ENCODE data around the gene PJA2. TPM values are rescaled to one million over a fixed set of nuclear protein-coding genes. Genes with fewer than 3 reads are reported as not detected.

PJA2 gene
- total RNA-seq, 1 donor from 2014 or later, result 56.1 TPM

- Histone ChIP-seq H3K9me3 (no peaks in the 10 kb centered on the region), H3K4me1 (no peaks in the 10 kb centered on the region), H3K27ac (no peak overlapping the region), H3K36me3 (no peaks in the 10 kb centered on the region), H3K4me3 (no peak overlapping the region), H3K27me3 (no peaks in the 10 kb centered on the region)
- intact Hi-C loops (cut with DNase I), result no loop called here
- no peak for TF ChIP-seq CTCF (IDR thresholded peaks at IDR 0.05)
- DNase-seq (ENCODE audit: low spot score in 2 of 2), result no peak
Measured at GRCh38 chr5:109305352-109305751, 104.4 kb downstream of the PJA2 start.

- intact Hi-C loops (cut with DNase I), result no loop called here
- Histone ChIP-seq H3K27ac (no peak overlapping the region), H3K9me3 (no peaks in the 10 kb centered on the region), H3K4me1 (no peaks in the 10 kb centered on the region), H3K4me3 (no peak overlapping the region), H3K27me3 (no peaks in the 10 kb centered on the region), H3K36me3 (no peaks in the 10 kb centered on the region)
- TF ChIP-seq CTCF (IDR thresholded peaks at IDR 0.05), result peak in 1 of 3 experiments; percentile 9
- DNase-seq (ENCODE audit: low spot score in 2 of 2), result no peak
Measured at GRCh38 chr5:109304309-109304708, 105.5 kb downstream of the PJA2 start.

- Histone ChIP-seq H3K9me3 (no peaks in the 10 kb centered on the region), H3K4me3 (no peak overlapping the region), H3K4me1 (no peaks in the 10 kb centered on the region), H3K36me3 (no peaks in the 10 kb centered on the region), H3K27ac (no peak overlapping the region), H3K27me3 (no peaks in the 10 kb centered on the region)
- intact Hi-C loops (cut with DNase I), result no loop called here
- no peak for TF ChIP-seq CTCF (IDR thresholded peaks at IDR 0.05)
- DNase-seq (ENCODE audit: low spot score in 2 of 2), result no peak
Measured at GRCh38 chr5:109300367-109300766, 109.4 kb downstream of the PJA2 start.

- no peak for DNase-seq (ENCODE audit: low spot score in 2 of 2)
- Histone ChIP-seq H3K27me3 (no peaks in the 10 kb centered on the region), H3K4me3 (no peak overlapping the region), H3K36me3 (no peaks in the 10 kb centered on the region), H3K4me1 (no peaks in the 10 kb centered on the region), H3K27ac (no peak overlapping the region), H3K9me3 (no peaks in the 10 kb centered on the region)
- intact Hi-C loops (cut with DNase I), result no loop called here
- TF ChIP-seq CTCF (IDR thresholded peaks at IDR 0.05), result no peak
Measured at GRCh38 chr5:109299557-109299956, 110.2 kb downstream of the PJA2 start.

- DNase-seq (ENCODE audit: low spot score in 2 of 2), result no peak
- Histone ChIP-seq H3K27ac (no peak overlapping the region), H3K9me3 (no peaks in the 10 kb centered on the region), H3K4me3 (no peak overlapping the region), H3K4me1 (no peaks in the 10 kb centered on the region), H3K36me3 (no peaks in the 10 kb centered on the region), H3K27me3 (no peaks in the 10 kb centered on the region)
- intact Hi-C loops (cut with DNase I), result no loop called here
- no peak for TF ChIP-seq CTCF (IDR thresholded peaks at IDR 0.05)
Measured at GRCh38 chr5:109298794-109299193, 111.0 kb downstream of the PJA2 start.

- DNase-seq (ENCODE audit: low spot score in 2 of 2), result no peak
- Histone ChIP-seq H3K36me3 (no peaks in the 10 kb centered on the region), H3K9me3 (no peaks in the 10 kb centered on the region), H3K4me3 (no peak overlapping the region), H3K4me1 (no peaks in the 10 kb centered on the region), H3K27ac (no peak overlapping the region), H3K27me3 (no peaks in the 10 kb centered on the region)
- intact Hi-C loops (cut with DNase I), result no loop called here
- no peak for TF ChIP-seq CTCF (IDR thresholded peaks at IDR 0.05)
Measured at GRCh38 chr5:109297900-109298299, 111.9 kb downstream of the PJA2 start.

All from ascending aorta (tissue), 2 donors.